ENCODE data around the gene C10orf90.

- no peak for TF ChIP-seq SUZ12 (IDR thresholded peaks at IDR 0.05)
- no peak for TF ChIP-seq FOXA1 (IDR thresholded peaks at IDR 0.05)
- no peak for TF ChIP-seq BHLHE40 (IDR thresholded peaks at IDR 0.05; ENCODE audit: borderline replicate concordance)
- TF ChIP-seq PKNOX1 (IDR thresholded peaks at IDR 0.05), result no peak
Observed at GRCh38 chr10:126568809-126569385, 101.6 kb downstream of the C10orf90 start.

Data from HEK293T (cell line).